22Rv1 (cell line): ENCODE measurements around the gene FBXW12.

Experiments
- ZFX ChIP-seq: fragments of 450-650 bp; IDR thresholded peaks from 2 replicates; pipeline ENCODE4 v1.6.1; 2017; ENCODE audit warnings: antibody characterized with exemption, borderline replicate concordance
- TF ChIP-seq, protein P1 (sequence below): fragments of 450-650 bp; IDR thresholded peaks from 2 replicates; pipeline ENCODE4 v1.5.1; 2017; ENCODE audit warnings: mild to moderate bottlenecking

DNA sequence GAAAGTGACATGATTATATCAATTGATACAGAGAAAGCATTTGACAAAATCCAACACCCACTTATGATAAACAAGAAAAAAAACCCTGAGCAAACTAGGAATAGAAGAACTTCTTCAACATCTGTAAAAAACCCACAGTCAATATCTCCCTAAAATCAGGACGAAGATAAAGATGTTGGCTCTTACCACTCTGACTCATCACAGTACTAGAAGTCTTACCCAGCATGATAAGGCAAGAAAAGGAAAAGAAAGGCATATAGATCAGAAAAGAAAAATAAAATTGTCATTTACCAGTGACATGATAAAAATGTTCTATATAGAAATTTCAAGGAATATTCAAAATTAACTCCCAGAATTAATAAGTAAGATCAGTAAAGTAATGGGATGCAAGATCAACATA, 7.2 kb upstream of the FBXW12 start:
- TF ChIP-seq, protein P1, sequence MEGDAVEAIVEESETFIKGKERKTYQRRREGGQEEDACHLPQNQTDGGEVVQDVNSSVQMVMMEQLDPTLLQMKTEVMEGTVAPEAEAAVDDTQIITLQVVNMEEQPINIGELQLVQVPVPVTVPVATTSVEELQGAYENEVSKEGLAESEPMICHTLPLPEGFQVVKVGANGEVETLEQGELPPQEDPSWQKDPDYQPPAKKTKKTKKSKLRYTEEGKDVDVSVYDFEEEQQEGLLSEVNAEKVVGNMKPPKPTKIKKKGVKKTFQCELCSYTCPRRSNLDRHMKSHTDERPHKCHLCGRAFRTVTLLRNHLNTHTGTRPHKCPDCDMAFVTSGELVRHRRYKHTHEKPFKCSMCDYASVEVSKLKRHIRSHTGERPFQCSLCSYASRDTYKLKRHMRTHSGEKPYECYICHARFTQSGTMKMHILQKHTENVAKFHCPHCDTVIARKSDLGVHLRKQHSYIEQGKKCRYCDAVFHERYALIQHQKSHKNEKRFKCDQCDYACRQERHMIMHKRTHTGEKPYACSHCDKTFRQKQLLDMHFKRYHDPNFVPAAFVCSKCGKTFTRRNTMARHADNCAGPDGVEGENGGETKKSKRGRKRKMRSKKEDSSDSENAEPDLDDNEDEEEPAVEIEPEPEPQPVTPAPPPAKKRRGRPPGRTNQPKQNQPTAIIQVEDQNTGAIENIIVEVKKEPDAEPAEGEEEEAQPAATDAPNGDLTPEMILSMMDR: no peak
- TF ChIP-seq ZFX: no peak
